ENCODE measurements around the gene OTUB2. TPM values are rescaled to one million over a fixed set of nuclear protein-coding genes. Genes with fewer than 3 reads are reported as not detected.

The OTUB2 gene
- polyA plus RNA-seq, 1 donor (not counting 4 experiments of a cell fraction or from before 2014, with no cell fraction given) = 2.6 TPM

DNA sequence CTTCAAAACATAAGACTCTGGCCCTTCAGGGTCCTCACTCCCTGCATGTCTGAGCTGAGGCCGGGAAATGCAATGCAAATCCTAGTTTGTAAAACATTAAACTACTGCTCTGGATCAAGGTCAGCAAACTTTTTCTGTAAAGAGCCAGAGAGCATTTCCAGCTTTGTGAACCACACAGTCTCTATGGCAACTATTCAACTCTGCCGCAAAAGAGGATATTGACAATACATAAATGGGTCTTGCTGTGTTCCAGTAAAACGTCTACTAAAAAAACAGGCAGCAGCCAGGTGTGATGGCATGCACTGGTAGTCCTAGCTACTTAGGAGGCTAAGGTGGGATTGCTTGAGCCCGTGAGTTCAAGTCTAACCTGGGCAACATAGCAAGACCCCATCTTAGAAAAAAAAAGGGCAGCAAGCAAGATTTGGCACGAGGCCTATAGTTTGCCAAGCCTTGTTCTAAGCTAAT lies 32.6 kb downstream of the OTUB2 start:
- Histone ChIP-seq H3K4me1 (ENCODE audit: control insufficient read depth, extremely low read depth, insufficient read depth, low read length) (peaks cover 16% of the 10 kb centered on the region), H4K20me1 (ENCODE audit: control insufficient read depth, extremely low read depth, insufficient read depth, low read length) (no peaks in the 10 kb centered on the region), H3K79me2 (ENCODE audit: control insufficient read depth, insufficient read depth, low read length) (peaks cover 18% of the 10 kb centered on the region), H3K9me1 (ENCODE audit: control insufficient read depth, extremely low read depth, insufficient read depth, low read length) (no peaks in the 10 kb centered on the region), H3K27me3 (ENCODE audit: control insufficient read depth, extremely low read depth, insufficient read depth, low read length) (no peaks in the 10 kb centered on the region), H3K4me2 (ENCODE audit: control insufficient read depth, extremely low read depth, insufficient read depth, low read depth, low read length) (no peak overlapping the region), H3K9me3 (ENCODE audit: control insufficient read depth, low read depth, low read length) (no peaks in the 10 kb centered on the region), H3K9ac (ENCODE audit: control insufficient read depth, extremely low read depth, insufficient read depth, low read length) (no peak overlapping the region), H2AFZ (ENCODE audit: control insufficient read depth, low read length) (no peak overlapping the region), H3K36me3 (ENCODE audit: control insufficient read depth in 2 of 2, extremely low read depth in 1 of 2, insufficient read depth in 2 of 2, low read length in 2 of 2) (peaks cover 30 to 58% of the 10 kb centered on the region in 2 experiments), H3K4me3 (ENCODE audit: control insufficient read depth in 2 of 3, extremely low read depth in 1 of 3, insufficient read depth in 2 of 3, low read depth in 1 of 3, low read length in 3 of 3) (no peak overlapping the region), H3K27ac (ENCODE audit: control insufficient read depth, insufficient read depth, low read length) (no peak overlapping the region)
- DNase-seq (ENCODE audit: low read depth, low spot score) (no peak), FAIRE-seq (no peak)
- dilution Hi-C loops (cut with MboI; ENCODE audit: extremely low pct_ligation_motif_present, low sequenced_read_pairs) = no loop called here
- TF ChIP-seq, protein P1, sequence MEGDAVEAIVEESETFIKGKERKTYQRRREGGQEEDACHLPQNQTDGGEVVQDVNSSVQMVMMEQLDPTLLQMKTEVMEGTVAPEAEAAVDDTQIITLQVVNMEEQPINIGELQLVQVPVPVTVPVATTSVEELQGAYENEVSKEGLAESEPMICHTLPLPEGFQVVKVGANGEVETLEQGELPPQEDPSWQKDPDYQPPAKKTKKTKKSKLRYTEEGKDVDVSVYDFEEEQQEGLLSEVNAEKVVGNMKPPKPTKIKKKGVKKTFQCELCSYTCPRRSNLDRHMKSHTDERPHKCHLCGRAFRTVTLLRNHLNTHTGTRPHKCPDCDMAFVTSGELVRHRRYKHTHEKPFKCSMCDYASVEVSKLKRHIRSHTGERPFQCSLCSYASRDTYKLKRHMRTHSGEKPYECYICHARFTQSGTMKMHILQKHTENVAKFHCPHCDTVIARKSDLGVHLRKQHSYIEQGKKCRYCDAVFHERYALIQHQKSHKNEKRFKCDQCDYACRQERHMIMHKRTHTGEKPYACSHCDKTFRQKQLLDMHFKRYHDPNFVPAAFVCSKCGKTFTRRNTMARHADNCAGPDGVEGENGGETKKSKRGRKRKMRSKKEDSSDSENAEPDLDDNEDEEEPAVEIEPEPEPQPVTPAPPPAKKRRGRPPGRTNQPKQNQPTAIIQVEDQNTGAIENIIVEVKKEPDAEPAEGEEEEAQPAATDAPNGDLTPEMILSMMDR (optimal IDR thresholded peaks at IDR 0.05 in 1 of 3, IDR thresholded peaks at IDR 0.05 in 1 of 3, conservative IDR thresholded peaks at IDR 0.05 in 1 of 3; ENCODE audit: extremely low read depth in 1 of 3, insufficient read depth in 2 of 3, low read length in 3 of 3) = no peak
- no peak for TF ChIP-seq EZH2 (IDR thresholded peaks at IDR 0.05; ENCODE audit: low read length)

DNA sequence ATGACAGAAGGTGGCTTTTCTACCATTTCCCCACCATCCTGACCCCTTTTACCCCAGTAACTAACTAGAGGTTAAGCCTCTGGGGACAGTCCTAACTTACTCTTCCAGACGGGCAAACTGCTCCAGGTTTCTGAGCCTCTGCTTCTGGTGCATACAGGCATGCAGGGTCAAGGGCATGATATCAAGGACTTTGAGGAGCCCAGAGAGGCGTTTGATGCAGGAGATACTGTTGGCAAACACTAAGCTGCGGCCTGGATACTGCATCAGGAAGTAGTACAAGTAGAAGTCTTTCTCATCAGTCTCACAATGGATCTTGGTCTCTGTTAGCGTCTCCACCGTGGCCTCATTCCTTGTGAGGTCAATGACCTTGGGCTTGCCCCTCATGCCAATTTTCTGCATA lies 33.9 kb downstream of the OTUB2 start:
- H3K27me3 ChIP-seq (ENCODE audit: control insufficient read depth, extremely low read depth, insufficient read depth, low read length) = no peaks in the 10 kb centered on the region
- H3K9me3 ChIP-seq (ENCODE audit: control insufficient read depth, low read depth, low read length) = no peaks in the 10 kb centered on the region
- H3K4me2 ChIP-seq (ENCODE audit: control insufficient read depth, extremely low read depth, insufficient read depth, low read depth, low read length) = no peak overlapping the region
- no peak overlapping the region for H3K9ac ChIP-seq (ENCODE audit: control insufficient read depth, extremely low read depth, insufficient read depth, low read length)
- peaks cover 16% of the 10 kb centered on the region for H3K4me1 ChIP-seq (ENCODE audit: control insufficient read depth, extremely low read depth, insufficient read depth, low read length)
- H3K27ac ChIP-seq (ENCODE audit: control insufficient read depth, insufficient read depth, low read length) = no peak overlapping the region
- TF ChIP-seq, protein P1 (optimal IDR thresholded peaks at IDR 0.05 in 1 of 3, IDR thresholded peaks at IDR 0.05 in 1 of 3, conservative IDR thresholded peaks at IDR 0.05 in 1 of 3; ENCODE audit: extremely low read depth in 1 of 3, insufficient read depth in 2 of 3, low read length in 3 of 3) = no peak
- TF ChIP-seq EZH2 (IDR thresholded peaks at IDR 0.05; ENCODE audit: low read length) = no peak
- H3K79me2 ChIP-seq (ENCODE audit: control insufficient read depth, insufficient read depth, low read length) = peaks cover 30% of the 10 kb centered on the region
- H3K4me3 ChIP-seq (ENCODE audit: control insufficient read depth in 2 of 3, extremely low read depth in 1 of 3, insufficient read depth in 2 of 3, low read depth in 1 of 3, low read length in 3 of 3) = no peak overlapping the region
- no peak for DNase-seq (ENCODE audit: low read depth, low spot score)
- no peak overlapping the region for H2AFZ ChIP-seq (ENCODE audit: control insufficient read depth, low read length)
- no peaks in the 10 kb centered on the region for H4K20me1 ChIP-seq (ENCODE audit: control insufficient read depth, extremely low read depth, insufficient read depth, low read length)
- H3K36me3 ChIP-seq (ENCODE audit: control insufficient read depth in 2 of 2, extremely low read depth in 1 of 2, insufficient read depth in 2 of 2, low read length in 2 of 2) = peaks cover 23 to 45% of the 10 kb centered on the region in 2 experiments
- dilution Hi-C loops (cut with MboI; ENCODE audit: extremely low pct_ligation_motif_present, low sequenced_read_pairs) = no loop called here
- FAIRE-seq = no peak
- no peaks in the 10 kb centered on the region for H3K9me1 ChIP-seq (ENCODE audit: control insufficient read depth, extremely low read depth, insufficient read depth, low read length)
